Stimulated activated naive CD4-positive, alpha-beta T cell treated with Interleukin-2 at 50 U/mL for 16 hours (primary cell): ENCODE measurements around the gene XAB2.
"Not testable (repeated sequence)": the region's sequence is repeated elsewhere in the genome, so short reads cannot be mapped to it uniquely, and the experiment has no call there.

Source experiments
- DNase-seq: peaks from one replicate; lab custom pipeline; 2025; lab: John Stamatoyannopoulos, UW

XAB2 gene

GRCh38 chr19:7648265-7649014 is 19.1 kb upstream of the XAB2 start:
- DNase-seq: no peak

GRCh38 chr19:7647156-7647555 is 17.8 kb upstream of the XAB2 start:
- DNase-seq: no peak

DNA sequence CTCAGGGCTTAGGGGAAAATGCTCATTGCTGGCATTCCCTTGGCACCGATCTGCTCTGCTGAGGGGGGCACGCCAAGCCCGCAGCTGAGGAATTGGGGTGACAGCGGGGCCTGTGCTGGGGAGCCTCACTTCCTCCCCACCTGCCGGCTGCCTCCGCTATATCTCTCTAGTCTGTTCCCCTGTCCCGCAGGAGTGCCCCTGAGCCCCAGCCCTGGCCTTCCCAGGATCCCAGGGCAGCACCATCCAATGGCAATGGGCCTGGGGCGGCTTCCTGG is 17.0 kb upstream of the XAB2 start:
- DNase-seq: no peak

GRCh38 chr19:7645656-7646425 is 16.5 kb upstream of the XAB2 start:
- DNase-seq: no peak

DNA sequence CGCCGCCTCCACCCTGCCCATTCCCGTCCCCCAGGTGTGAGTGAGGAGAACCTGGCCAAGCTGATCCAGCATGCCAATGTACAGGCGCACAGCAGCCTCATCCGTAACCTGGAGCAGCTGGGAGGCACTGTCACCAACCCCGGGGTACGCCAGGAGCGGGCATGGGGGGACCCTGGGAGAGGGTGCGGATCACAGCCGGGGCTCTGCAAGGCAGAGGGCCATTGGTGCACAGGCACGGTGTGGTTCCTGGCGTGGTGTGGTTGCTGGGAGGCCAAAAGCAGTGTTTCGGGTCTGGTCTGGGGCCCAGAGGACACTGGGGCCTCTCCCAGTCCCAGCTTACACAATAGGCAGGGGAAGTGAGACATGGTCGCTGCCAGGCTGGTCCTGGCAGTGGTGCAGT is 15.8 kb upstream of the XAB2 start:
- no peak for DNase-seq

DNA sequence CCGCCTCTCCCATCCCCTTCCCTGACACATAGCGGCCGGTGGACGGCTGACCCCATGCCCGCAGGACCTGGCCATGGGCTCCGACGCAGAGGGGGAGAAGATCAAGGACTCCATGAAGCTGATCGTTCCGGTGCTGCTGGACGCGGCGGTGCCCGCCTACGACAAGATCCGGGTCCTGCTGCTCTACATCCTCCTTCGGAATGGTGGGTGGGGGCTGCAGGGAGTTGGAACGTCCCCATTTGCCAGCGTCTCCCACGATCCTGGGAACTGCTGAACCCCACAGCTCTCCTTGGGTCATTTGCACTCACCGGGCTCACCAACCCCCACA is 15.2 kb upstream of the XAB2 start:
- no peak for DNase-seq

DNA sequence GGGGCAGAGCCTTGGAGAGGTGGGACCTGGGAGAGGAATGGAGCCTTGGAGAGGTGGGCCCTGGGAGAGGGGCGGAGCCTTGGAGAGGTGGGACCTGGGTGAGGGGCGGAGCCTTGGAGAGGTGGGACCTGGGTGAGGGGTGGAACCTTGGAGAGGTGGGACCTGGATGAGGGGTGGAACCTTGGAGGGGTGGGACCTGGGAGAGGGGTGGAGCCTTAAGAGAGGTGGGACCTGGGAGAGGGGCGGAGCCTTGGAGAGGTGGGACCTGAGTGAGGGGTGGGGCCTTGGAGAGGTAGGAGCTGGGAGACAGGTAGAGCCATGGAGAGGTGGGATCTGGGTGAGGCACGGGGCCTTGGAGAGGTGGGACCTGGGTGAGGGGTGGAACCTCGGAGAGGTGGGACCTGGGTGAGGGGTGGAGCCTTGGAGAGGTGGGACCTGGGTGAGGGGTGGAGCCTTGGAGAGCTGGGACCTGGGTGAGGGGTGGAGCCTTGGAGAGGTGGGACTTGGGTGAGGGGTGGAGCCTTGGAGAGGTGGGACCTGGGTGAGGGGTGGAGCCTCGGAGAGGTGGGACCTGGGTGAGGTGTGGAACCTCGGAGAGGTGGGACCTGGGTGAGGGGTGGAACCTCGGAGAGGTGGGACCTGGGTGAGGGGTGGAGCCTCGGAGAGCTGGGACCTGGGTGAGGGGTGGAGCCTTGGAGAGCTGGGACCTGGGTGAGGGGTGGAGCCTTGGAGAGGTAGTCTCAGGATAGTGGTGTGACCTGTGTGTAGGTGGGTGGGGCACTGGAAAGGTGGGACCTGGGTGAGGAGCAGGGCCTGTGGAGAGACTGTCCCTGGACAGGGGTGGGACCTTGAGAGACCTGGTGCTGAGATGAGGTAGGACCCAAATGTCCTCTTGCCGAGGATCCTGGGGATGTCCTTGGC is 14.5 kb upstream of the XAB2 start:
- not testable (repeated sequence) for DNase-seq

GRCh38 chr19:7643031-7643415 is 13.7 kb upstream of the XAB2 start:
- DNase-seq: no peak

GRCh38 chr19:7642295-7643030 is 13.1 kb upstream of the XAB2 start:
- no peak for DNase-seq

DNA sequence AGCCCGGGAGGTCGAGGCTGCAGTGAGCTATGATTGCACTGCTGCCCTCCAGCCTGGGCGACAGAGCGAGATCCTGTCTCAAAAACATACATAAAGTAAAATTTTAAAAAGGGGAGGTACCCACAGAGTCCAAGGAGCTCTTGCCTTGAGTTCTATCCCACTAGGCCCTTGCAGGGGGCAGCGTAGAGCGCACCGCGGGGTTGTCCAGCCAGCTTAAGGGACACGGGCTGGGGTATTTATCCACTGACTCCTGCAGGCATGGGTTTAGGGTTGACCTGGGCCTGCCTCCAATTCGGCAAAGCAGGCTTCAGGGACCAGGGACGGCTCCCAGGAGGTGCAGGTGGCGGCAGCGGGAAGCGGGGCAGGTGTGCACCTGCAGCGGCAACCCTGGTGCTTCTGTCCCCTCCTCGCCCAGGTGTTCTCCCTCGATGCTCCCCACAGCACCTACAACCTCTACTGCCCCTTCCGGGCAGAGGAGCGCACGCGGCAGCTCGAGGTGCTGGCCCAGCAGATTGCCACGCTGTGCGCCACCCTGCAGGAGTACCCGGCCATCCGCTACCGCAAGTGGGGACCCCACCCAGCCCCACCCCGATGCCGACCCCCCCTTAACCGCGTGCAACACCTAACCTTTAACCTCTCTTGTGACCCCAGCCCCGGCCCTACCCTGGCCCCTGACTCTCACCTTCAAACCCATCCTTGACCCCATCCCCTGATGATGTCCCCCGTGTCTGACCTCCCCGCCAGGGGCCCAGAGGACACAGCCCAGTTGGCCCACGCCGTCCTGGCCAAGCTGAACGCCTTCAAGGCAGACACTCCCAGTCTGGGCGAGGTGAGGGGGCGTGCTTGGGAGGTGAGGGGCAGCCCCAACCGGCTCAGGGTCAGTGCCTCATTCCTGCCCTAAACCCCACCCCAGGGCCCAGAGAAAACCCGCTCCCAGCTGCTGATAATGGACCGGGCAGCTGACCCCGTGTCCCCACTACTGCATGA is 12.2 kb upstream of the XAB2 start:
- DNase-seq: no peak

DNA sequence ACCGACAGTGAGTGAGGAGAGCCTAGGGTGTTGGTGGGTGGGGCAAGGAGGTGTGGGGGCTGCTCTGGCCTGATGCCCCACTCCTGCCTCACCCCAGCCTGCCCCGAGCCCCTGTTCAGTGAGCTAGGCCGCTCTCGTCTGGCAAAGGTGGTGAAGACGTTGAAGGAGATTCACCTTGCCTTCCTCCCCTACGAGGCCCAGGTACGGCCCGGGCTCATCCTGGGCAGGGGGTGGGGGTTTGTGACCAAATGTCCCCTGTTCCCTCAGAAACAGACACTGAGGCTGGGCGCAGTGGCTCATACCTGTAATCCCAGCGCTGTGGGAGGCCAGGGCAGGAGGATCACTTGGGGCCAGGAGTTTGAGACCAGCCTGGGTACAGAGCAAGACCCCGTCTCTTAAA is 11.5 kb upstream of the XAB2 start:
- no peak for DNase-seq

DNA sequence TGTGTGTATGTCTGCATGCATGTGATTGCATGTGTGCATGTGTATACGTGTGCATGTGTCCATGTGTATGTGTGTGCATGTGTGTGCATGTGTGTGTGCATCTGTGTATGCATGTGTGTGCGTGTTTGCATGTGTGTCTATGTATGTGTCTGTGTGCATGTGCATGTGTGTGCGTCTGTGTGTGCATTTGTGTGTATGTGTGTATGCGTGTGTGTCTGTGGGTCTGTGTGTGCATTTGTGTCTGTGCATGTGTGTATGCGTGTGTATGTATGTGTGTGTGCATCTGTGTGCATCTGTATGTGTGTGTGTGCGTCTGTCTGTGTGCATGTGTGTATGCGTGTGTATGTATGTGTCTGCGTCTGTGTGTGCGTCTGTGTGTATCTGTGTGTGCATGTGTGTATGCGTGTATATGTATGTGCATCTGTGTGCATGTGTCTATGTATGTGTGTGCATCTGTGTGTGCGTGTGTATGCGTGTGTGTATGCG is 10.6 kb upstream of the XAB2 start:
- no peak for DNase-seq

GRCh38 chr19:7638802-7639465 is 9.6 kb upstream of the XAB2 start:
- no peak for DNase-seq

DNA sequence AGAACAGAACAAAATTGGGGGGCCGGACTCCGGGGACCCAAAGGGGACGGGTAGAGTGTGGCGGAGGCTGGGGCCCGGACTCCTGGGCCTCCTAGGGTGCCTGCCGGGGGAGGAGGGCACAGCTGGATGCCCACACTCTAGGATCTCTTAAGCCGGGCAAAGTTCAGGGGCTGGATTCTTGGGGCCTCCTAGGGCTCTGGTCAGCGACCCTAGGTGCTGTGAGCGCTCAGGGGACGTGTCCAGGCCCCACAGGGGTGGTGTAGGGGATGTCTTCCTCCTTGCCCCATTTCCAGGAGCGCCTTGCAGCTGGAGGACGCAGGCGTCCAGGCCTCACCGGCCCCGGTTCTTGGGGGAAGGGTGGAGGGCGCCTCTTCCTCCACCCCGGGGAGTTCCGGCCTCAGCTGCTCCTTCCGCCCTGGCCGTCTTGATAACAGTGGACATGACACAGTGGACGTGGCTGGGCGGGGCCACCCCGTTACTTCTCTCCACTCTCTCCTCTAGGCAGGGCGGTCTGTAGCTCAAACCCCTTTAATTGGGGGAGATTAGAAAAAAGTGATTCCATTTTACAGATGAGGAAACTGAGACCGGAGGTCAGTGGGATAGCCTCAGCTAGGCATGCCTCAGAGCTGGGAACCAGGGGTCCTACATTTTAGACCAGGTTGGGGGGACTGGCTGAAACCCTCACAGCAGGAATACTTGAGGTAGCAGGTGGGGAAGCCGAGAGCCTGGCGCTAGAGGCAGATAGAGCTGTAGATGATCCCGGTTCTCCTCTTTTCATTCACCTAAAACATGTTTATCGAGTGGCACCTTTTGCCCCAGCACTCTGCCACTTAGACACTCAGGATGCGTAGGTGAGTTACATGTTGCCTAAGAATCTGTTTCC is 8.3 kb upstream of the XAB2 start:
- no peak for DNase-seq

DNA sequence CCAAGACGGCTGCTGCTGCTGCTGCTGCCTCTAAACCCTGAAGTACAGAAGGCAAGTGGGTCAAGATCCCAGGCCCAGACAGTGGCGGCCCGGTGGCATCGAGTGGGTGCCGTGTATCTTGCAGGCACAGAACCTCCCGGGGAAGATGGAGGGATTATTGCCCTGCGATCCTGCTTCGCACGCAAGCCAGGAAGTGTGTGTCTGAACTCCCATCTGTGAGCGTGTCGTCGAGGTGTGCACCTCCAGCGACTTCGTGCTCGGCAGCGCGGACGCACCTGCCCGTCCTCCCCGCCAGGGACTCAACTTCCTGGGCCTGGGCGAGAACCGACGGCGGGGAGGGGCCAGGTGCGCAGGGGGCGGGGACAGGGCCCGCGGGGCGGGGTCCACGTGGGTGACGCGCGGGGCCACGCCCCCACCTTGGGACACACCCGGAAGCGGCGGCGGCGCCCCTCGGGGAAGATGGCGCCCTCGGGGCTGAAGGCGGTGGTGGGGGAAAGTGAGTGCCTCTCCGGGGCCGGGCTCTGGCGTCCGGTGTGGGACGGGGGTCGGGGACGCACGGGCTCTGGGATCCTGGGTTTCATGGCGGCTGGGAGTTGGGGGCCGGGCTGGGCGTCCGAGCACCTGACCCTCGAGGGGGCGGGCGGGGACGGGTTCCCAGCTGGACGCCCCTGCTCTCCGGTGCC is 7.5 kb upstream of the XAB2 start, which contains the start of gene STXBP2:
STXBP2 (plus strand) TSS at position 420 of the 683 bp plus-strand sequence; CDS start at position 460, 40 bp downstream.
- DNase-seq: peak; percentile 86

DNA sequence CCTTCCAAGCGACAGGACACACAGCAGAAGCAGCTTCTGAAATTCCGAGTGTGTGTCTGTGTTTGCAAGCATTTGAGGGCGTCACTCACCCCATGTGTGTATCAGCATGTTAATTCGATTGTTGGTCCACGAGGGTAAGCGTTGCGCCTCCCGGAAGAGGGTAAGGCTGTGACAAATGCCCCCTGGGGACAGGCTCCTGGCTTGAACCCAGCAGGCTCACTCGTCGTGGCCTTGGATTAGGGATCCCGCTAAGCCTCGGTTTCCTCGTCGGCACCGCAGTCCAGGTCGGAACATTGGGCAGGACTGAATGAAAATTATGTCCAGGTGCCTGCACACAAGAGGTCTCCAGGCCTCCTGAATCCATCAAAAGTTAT is 7.0 kb upstream of the XAB2 start:
- DNase-seq: no peak

- no peak for DNase-seq
These were observed 6.3 kb upstream of the XAB2 start for GRCh38 chr19:7635670-7636069.

DNA sequence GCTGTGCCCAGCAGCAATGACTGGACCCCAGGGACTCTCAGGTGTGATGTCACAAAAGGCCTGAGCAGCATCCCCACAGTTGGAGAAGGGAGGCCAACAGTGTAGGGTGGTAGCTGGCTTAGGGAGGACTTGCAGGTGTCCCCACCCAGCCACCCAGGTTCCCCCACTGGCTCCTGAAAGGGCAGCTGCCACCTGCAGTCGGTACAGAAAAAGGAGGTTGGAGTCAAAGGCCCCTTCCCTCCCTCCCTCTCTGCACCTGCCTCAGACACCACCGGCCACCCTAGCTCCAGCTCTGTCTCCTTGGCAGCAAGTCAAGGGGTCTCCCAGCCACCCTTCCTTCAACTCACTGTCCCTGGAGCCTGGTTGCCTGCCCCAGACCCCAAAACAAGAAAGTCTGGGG is 4.4 kb upstream of the XAB2 start, which contains the start of gene PCP2:
PCP2 (minus strand) TSS at position 22 of the 400 bp plus-strand sequence. CDS start 262 bp downstream, outside the sequence.
- DNase-seq: no peak
